NCI-H1436 (cell line): Measurements from ENCODE around the gene ETV6.

Source experiments
- DNase-seq: peaks from one replicate; lab custom pipeline; 2025; lab: John Stamatoyannopoulos, UW

ETV6 gene

DNA sequence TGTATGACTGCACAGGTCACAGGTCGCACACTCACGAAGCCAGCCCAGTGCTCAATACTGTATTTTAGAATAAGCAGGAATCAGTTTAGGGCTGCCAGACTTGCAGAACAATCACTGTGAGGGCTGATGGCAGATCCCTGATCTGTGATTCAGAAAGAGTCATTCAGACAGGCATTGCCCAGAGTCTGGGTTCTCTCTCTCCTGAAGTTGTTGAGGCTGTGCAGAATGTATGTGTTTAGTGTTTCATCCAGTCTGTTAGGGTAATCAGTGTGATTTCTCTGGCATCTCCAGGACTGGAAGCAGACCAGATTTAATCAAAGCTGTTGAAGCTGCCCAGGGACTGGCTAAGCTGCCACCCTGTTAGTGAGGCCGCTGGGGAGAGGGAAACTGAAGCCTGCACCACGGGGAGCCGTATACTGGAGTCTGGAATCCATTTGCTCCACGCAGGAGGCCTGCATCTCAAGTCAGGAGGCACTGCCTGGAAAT, 69.3 kb downstream of the ETV6 start:
- DNase-seq, result no peak

DNA sequence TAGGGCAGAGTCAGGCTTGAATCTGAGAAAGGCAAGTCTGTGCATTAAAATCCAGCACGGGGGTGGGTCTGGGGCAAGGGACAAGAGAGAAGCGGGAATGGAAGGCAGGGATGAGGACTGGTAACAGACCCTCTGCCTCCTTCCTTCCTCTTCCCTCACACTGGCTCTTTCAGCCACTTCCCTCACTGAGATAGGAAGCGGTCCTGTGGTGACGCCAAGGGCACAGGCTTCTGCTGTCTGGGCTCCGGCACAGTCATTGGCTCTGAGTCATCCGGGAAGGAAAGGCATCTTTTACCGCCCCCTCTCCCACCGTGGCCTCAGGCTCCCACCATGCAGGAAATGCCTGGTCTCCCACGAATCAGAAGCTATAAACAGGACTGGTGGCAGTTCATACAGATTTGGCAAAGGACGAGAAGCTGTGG, 70.2 kb downstream of the ETV6 start:
- DNase-seq, result no peak

DNA sequence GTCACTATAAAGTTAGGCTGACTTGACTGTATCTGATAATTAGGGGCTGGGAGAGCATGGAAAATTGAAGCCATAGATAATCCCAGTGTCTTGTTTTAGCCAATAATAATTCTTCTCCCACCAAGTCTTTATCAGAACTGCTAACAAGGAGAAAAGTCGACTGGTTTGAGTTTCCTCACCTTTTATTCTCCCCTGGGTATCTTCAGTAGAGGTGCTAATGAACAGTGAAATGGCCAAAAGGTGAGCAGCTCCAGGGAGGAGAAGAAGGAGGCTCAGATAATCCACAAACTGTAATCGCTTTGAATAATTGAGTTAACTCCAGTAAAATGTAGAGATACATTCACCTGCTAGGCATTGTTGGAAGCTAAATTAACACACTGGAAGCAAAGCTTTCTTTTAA, 72.6 kb downstream of the ETV6 start:
- DNase-seq, result no peak

DNA sequence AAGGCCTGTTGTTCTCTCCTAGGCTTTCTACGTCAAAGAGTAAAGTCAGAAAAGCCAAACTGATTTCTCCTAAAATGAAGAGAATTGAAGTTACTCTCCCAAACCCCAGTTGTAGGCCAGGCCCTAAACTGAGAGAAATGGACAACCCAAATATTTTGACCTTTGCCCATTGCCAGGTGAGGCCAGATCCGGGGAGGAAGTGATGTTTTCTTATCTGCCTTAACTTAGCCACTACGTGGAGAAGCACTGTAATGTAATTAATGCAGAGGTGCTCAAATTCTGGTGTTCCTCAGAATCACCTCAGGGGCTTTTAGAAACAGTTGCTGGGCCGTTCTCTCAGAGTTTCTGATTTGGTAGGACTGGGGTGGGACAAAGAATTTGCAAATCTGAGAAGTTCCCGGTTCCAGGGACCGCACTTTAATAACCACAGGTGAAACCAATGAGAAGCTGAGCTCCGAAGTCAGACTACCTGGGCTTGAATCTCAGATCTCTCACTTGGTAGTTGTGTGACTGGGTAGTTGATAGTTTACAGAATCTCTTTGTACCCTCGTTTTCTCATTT, 73.2 kb downstream of the ETV6 start:
- DNase-seq, result no peak

DNA sequence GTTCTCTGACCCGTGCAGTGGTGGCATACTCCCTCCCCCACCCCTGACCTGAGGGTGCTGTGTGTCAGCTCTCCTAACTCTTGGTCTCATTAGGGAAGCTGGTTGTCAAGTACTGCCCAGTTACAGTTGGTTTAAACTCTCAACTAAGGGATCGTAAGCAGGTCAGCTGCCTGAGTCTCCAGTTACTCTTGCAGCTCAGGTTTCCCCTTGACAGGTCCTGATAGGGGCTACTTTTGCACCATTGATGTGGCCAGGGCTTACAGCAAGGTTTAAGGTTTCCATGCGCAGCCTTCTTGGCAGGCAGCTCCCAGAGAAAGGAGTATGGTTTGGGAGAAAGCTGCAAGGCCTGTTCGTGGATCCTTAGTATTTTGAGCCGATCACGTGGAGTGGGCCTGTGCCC, 74.5 kb downstream of the ETV6 start:
- DNase-seq, result no peak

DNA sequence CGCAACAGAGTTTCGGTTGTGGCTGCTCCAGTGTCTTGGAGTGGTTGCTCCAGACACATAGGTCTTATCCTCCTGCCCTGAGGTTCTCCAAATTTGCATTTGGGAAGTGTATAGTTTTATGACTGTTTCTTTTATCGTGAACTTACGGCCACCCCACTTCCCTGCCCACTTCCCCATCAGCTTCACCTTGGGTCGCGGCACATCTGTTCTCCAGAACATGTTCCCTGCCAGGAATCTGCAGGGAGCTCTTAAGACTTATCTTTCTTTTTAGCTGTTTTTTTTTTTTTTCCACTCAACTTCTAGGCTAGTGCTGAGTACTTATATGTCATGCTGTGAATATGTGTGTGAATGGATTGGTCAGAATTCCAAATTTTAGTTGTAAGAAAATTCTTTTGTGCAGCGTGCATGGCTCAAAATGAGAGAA, 75.4 kb downstream of the ETV6 start:
- DNase-seq, result no peak

DNA sequence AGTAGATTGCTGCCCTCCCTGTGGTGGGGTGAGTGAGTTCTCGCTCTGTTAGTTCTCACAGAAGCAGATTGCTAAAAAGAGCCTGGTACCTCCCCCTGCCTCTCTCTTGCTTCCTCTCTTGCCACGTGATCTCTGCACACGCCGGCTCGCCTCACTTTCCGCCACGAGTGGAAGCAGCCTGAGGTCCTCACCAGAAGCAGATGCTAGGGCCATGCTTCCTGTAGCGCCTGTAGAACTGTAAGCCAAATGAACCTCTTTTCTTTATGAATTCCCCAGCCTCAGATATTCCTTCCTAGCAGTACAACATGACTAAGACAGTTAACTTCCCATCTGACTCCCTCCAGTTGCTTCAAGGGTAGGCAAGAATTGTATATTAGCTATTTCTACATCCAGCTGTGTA, 76.2 kb downstream of the ETV6 start:
- no peak for DNase-seq

DNA sequence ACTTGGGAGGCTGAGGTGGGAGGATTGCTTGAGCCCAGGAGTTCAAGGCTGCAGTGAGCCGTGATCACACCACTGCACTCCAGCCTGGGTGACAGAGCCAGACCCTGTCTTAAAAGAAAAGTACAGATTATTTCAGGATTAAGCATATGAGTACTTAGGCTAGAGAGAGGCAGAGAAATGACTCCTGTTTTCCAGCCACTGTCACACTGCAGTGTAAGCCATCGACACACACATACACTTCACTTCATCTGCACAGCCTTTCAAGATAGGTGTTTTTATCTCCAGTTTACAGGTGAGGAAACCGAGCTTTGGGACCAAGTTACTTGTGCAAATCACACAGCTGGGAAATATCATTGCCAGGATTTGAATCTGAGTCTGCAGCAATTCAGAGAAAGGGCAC, 77.2 kb downstream of the ETV6 start:
- DNase-seq, result no peak

DNA sequence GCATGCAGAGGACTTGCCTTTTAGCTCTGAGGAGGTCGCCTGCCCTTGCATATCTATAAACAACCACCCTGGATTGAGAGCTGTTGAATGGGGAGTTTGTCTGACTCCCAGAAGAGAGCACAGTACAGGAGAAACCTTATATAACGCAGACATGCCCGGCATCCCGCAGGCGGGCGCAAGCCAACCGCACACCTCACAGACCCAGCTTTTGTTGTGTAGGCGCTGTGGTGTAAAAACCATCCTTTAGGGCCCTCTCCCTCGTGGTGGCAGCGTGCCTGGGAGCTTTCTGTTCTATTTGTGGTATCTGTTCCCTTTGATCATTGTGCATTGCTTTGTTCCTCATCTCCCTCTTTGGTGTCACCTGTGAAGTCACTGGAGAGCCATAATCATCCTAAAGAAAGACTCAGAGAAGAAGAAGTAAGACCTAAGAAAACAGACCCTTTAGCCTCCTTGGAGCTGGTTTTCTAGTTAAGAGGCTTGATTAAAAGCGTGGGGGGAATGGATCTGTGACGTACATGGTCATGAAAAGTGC, 77.7 kb downstream of the ETV6 start:
- DNase-seq, result no peak

DNA sequence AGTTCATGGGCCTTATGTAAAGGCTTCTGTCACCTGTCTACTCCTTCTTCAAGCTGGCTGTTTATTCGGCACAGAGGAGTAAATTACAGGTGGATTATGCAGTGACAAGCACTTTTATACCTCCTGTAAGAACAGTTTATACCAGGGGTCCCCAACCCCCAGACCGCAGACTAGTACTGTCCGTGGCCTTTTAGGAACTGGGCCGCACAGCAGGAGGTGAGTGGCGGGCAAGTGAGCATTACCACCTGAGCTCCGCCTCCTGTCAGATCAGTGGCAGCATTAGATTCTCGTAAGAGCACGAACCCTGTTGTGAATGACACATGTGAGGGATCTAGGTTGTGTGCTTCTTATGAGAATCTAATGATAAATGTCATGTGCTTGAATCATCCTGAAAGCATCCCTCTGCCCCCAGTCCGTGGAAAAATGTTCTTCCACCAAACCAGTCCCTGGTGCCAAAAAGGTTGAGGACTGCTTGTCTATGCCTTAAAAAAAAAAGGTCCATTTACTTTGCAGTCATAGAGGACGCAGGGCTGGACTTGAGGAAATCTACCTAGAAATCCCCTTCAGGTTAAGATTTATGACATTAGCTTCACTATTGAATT, 78.8 kb downstream of the ETV6 start:
- DNase-seq, result no peak

DNA sequence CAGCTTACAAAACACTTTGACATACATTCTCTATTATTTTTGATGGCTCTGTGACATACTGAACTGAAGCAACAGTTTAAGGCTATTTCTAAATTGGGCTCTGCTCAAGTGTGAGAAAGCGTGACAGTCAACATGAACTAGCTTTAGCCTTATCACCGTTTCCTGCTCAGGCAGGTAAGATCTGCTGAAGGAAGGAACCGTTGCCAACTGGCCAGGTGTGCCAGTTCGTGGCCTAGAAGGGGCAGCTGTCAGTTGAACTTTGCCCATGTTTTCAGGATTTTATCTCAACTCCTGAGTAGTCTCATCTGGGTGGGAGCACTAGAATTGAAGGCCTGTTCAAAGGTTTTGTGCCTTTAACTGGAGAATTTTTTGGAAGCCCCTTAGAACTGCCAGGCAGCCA, 79.5 kb downstream of the ETV6 start:
- no peak for DNase-seq

DNA sequence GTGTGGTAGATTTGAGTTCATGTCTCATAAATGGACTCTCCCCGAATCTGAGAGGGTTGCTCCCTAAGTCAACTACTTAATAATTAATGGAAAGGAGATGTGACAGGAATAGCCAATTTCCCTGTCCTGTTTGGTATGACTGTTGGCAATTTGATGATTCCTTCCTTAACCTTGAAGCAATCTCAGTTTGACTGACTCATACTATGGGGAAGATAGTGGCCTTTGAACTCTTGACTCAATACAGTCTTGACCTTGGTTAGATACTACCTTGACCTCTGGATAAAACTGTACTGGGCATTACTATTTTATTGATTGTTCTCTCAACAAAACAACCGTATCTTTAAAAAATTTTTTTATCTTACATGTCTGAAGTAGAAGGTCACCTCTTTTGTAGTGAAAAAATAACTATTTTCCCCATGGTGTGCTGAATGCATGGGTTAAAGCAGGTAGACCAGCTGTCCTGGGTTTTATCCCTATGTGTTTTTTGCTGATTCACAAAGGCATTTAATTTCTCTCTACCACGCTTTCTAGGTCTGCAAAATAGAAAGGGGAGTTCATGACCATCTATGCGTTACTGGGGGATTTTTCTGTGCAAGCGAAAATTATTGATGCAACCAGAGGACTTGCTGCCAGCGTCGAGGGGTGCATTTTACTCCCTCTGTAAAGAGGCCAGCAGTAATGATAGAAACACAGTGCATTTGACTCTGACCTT, 80.1 kb downstream of the ETV6 start:
- no peak for DNase-seq

DNA sequence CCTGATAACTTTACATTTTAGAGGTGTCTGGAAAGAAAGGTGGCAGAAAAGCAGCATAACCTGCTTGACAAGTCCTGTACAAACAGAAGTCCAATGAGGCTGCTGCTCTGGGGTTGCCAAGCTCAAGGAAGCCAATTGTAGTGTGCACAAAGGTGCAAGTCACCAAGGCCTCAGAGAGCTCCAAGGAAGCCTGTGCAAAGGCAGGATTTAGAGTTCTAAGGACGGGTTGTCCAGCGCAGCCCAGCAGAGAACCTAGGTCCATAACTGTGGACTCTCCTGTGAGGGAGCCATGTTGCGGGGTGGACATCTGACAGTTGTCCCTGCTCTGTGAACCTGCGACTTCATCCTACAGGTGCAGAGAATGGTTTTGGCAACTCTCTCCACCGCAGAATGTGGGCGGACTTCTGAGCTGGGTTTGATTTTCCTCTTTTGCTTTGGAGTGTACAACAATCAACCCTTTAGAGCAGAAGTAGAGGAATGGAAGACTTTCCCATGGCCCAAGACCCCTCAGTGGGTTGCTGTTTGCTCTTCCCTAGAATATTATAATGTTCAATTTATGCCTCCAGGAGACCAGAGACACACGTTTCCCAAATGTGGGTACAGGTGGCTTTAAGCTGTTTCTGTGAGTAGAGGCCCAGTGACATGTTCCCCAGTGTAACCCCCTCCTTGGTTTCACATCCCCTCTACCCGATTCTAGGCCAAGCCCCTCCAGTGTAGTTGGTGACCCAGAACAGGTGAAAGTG, 81.0 kb downstream of the ETV6 start:
- DNase-seq, result no peak

DNA sequence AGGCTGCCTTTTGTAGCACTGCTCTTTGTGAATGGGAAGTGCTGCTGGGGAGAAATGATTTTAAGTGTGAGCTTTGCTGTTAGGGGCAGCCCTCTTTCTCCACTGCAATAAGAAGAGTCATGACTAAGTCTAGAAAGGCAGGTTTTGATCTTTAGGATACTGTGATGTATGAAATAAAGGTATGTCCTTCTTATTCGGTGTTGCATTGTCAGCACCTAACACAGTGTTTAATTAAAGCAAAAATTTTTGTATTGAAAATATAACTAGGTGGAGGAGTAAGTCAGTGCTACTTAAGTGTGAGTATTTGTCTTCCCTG, 81.5 kb downstream of the ETV6 start:
- no peak for DNase-seq

DNA sequence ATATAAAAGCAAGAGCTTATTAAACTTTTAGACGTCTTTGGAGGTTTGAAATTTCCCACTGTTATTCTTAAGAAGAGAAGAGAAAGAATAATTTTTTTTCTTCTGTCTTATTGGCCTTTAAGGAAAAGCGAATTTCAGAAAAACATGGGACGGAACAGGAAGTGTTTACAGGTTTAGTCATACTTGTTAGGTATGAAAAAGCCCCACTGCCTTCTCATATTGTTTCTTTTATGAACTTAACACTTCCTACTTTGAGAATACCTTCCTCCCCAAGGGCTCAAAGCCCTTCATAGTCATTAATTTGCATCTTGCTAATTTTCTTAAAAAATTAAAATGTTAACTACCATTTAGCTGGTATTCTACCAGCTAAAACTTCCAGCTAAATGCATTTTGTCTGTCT, 82.0 kb downstream of the ETV6 start:
- no peak for DNase-seq

DNA sequence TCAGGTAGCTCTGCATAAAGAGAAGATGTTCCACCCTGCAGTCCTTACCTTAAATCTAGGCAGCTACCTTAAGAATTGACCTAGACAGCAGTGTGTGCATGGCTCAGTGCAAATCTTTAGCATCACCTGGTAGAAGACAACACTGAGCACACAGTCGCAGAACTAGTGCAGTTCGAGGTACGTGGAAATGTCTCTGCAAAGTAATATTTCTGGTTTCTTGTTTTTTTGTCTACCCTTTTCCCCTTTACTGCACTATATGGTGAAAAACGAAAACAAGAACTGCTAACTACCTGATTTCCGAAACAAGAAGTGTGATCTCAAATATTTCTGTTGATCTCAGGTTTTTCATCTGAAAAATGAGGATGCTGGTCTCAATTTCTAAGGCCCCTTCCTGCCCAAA, 82.5 kb downstream of the ETV6 start:
- no peak for DNase-seq

DNA sequence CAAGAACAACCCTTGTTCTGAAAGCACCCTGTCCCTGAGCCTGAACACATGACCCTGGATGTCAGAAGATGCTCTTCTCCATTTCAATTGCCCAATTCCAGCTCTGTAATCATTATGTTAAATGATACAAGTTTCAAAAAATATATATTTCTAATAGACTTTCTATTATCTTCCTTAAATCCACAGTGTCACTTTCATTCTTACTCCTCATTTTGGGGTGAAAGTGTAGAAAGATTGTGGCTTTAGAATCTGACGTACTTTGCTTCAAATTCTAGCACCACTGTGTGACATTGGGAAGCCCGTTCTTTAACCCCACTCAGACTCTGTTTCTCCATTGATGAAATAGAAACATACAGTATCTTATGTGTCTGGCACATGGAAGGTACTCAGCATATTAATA, 83.2 kb downstream of the ETV6 start:
- no peak for DNase-seq

DNA sequence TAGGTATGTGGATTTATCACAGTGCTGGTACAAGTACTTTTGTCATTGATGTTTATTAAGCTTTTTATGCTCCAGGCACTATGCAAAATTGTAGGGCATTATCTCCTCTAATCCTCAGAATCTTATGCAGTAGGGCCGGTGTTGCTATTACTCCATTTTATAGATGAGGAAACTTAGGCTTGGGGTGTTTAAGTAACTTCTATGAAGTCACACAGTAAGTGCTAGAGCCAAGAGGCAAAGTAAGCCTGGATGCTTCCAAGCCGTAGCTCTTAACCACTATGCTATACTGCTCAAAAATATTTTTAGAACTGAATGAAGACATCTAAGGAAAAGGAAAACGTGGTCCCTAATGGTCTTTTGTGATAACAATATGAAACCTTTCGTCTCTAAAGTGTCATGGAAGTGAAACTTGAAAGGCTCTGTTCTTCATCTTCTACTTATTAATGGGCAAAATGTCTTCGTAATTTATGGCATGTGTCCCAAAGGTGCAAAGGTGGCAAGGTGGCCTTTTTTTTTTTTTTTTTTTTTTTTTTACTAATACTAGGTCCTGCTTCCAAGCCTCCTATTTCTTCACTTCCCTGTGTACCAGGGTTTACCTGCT, 85.2 kb downstream of the ETV6 start:
- no peak for DNase-seq

DNA sequence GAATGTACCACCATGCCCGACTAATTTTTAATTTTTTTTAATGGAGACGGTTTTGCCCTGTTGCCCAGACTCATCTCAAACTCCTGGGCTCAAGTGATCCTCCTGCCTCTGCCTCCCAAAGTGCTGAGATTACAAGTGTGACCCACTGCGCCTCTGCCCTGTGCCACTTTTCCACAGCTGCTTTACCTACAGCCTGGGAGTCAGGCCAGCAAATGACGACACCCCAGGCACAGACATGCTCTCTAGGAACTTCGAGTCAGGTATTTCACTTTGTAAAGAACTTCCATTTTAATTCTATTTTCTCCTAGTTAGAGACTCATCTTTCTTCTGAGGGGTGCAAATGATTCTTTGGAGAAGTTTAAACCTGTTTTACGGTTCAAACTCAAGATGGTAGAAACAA, 89.0 kb downstream of the ETV6 start:
- no peak for DNase-seq

DNA sequence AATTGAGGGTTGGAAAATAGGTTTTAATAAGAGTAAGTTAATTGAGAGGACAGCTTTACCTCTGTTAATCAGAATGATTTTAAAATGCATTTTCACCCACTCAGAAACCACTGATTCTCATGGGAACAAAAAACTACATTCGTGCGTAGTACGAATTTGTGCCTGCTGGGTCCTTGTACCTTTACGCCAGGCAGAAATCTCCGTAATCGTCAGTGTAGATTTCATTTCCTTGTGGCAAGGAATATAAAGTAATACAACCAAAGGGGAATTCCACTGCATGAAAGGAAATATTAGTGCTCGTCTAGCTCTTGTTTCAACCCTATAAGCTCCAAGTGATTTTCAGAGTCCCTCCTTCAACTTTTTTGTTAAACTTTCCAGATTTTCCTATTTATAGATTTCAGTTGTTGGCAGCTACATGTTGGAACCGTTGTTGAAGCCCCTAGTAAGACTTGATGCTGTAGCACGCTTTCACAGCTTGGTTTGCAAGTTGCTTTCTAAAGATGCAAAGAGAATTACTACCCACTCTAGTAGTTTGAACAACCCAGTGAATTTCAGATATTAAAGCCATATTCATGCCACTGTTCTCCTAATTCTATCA, 90.6 kb downstream of the ETV6 start:
- DNase-seq, result no peak

DNA sequence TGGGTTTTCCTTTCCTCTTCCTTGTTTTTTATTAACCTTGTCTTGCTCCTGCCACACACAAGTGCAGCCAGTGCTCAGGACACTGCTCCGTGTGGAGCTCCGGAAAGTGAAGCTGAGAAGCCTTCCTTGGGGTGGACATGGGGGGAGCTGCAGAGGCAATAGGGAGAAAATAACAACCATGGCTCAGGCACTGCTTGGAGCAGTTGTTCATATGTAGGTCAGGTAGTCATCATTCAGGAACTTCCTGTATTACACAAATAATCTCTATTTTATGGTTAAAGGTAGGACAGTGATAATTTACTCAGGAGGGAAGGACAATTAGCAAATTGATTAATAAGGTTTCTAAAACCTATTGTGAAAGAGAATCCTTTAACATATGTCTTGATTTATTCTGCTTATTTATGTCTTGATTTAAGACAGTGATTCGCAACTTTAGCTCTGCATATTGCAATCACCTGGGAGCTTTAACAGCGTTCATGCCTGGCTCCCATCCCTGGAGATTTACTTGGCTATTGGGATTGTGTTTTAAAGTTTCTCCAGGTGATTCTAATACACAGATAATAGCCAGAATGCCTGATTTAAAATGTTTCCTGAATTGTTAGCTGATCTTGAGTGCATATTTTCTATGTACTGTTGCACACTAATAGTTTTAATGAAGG, 92.1 kb downstream of the ETV6 start:
- no peak for DNase-seq
